Cardiac fibroblast (primary cell): ENCODE data around the gene TNFRSF21.
"Not testable (repeated sequence)": the region's sequence is repeated elsewhere in the genome, so short reads cannot be mapped to it uniquely, and the experiment has no call there.

Source experiments
- DNase-seq, 2 donors: peaks; one replicate each; pipeline versions ENCODE4 v3.0.0 to v3.0.0-alpha.2; 2010; ENCODE audit warnings: low read depth in 2 of 2
- H3K4me3 ChIP-seq, 2 donors: replicated peaks in 1 of 2; 1 replicate in 1 of 2; 2 replicates in 1 of 2; pipeline ENCODE4 v1.5.1; 2011; ENCODE audit warnings: low read depth in 2 of 2, low read length in 2 of 2, mild to moderate bottlenecking in 2 of 2, moderate library complexity in 1 of 2
- TF ChIP-seq, protein P1 (sequence below): IDR thresholded peaks from one replicate; pipeline ENCODE4 v1.5.1; 2011; ENCODE audit warnings: low read depth, mild to moderate bottlenecking, low read length, inconsistent platforms

TNFRSF21 gene

DNA sequence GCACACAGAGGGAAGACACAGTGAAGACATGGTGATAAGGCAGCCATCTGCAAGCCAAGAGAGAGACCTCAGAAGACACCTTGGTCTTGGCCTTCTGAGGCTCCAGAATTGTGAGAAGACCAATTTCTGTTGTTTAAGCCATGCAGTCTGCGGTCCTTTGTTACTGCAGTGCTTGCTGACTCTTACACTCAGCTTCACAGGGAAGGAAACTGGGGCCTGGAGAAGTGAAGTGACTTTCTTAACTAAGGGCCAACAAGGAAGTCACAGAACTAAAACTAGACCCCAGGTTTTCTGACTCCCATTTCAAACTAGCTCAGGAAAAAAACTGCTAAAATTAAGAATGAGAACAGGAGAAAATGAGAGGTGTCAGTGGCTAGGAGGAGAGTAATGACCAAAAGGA lies 74.3 kb downstream of the TNFRSF21 start:
- DNase-seq, result no peak

DNA sequence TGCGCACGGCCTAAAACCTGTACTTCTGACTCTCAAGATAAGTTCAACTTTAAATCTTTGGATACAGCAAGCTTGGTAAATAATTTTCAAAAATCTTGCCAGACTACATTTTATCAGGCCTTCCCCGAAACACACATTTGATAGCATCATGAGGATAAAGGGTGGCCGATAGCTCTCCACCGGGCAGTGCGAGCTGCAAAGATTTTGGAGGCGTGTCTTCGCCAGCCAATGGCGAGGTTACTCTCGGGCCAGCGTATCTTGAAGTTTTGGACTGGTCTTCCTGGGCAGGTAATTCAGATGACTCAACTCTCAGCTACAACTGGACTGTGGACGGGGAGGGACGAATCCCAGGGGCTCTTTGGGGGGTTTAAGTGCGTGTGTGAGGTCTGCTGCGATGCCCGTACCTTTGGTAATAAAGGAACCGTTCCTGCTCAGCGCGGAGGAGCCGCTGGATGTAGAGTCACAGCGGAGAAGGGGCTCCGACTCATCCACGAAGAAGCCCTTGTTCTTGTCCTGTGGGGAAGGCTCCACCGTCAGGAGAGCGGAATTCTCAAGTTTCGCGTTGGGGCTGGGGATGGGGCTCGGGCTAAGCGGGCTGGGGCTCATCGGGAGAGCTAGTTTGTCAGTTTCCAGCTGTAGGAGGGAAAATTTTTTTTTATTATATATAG lies 75.3 kb downstream of the TNFRSF21 start:
- no peak for DNase-seq
- TF ChIP-seq, protein P1, sequence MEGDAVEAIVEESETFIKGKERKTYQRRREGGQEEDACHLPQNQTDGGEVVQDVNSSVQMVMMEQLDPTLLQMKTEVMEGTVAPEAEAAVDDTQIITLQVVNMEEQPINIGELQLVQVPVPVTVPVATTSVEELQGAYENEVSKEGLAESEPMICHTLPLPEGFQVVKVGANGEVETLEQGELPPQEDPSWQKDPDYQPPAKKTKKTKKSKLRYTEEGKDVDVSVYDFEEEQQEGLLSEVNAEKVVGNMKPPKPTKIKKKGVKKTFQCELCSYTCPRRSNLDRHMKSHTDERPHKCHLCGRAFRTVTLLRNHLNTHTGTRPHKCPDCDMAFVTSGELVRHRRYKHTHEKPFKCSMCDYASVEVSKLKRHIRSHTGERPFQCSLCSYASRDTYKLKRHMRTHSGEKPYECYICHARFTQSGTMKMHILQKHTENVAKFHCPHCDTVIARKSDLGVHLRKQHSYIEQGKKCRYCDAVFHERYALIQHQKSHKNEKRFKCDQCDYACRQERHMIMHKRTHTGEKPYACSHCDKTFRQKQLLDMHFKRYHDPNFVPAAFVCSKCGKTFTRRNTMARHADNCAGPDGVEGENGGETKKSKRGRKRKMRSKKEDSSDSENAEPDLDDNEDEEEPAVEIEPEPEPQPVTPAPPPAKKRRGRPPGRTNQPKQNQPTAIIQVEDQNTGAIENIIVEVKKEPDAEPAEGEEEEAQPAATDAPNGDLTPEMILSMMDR, result no peak
- no peak overlapping the region for H3K4me3 ChIP-seq

More for the DNA sequence above, 74.3 kb downstream of the TNFRSF21 start:
- H3K4me3 ChIP-seq, result no peak overlapping the region
- TF ChIP-seq, protein P1, result no peak

DNA sequence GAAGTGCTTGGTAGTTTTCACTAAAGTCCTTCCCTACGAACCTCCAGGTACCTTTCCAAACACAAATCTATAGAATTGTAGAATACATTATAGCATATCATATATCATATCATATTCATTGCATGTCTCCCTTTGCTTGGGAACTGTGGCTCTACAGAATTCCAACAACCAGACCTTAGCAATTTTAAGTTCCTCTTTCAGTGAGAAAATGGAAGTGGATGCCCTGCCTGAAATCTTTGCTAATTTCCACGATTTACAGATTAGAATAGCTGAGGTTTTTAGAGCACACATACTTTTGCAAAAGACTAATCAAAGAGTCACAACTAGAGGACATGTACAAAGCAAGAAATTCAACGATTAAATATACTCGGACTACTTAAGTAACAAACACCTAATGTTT lies 78.6 kb downstream of the TNFRSF21 start:
- no peak overlapping the region for H3K4me3 ChIP-seq
- TF ChIP-seq, protein P1, result no peak
- DNase-seq, result no peak

DNA sequence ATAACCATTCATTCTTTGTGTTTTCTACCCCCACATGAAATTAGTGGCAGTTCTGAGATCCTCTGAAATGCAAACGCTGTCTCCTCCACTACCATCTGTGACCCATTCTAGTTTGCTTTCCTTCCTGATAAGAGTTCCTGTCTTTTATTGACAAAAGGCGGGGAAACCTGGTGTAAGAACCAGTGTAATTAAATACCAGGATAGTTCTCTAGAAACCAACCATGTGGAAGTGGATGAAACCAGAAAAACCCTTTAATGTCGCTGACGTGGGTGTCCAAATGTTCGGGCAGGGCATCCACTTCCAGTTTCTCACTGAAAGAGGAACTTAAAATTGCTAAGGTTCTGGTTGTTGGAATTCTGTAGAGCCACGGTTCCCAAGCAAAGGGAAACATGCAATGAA lies 79.1 kb downstream of the TNFRSF21 start:
- H3K4me3 ChIP-seq, result no peak overlapping the region
- DNase-seq, result no peak
- TF ChIP-seq, protein P1, result no peak

DNA sequence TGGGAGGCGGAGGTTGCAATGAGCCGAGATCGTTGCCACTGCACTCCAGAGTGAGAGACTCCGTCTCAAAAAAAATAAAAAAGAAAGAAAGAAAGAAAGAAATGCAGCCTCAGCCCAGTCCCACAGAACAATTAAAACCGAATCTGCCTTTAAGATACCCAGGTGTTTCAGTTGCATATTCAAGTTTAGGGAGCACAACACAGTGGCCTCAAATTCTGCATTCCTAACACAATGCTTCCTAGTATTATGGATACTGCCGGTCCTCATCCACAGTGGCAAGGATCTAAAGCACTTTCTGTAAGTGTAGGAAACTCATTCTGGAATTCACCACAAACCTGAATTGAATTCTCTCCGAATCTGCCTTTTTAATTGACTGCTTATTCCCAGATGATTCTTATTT lies 80.5 kb downstream of the TNFRSF21 start:
- no peak for DNase-seq
- no peak overlapping the region for H3K4me3 ChIP-seq
- TF ChIP-seq, protein P1, result no peak

DNA sequence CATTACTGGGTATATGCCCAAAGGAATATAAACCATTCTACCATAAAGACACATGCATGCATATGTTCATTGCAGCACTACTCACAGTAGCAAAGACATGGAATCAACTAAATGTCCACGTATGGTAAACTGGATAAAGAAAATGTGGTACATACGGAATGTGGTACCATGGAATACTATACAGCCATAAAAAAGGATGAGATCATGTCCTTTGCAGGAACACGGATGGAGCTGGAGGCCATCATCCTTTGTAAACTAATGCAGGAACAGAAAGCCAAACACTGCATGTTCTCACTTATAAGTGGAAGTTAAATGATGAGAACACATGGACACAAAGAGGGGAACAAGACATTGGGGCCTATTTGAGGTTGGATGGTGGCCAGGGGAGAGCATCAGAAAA lies 81.6 kb downstream of the TNFRSF21 start:
- not testable (repeated sequence) for H3K4me3 ChIP-seq, DNase-seq

DNA sequence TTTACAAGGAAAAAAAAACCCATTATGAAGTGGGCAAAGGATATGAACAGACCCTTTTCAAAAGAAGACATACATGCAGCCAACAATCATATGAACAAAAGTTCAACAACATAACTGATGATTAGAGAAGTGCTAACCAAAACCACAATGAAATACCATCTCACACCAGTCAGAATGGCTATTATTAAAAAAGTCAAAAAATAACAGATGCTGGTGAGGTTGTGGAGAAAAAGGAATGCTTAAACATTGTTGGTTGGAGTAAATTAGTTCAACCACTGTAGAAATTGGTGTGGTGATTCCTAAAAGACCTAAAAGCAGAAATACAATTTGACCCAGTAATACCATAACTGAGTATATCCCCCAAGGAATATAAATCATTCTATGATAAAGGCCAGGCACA lies 86.5 kb downstream of the TNFRSF21 start:
- H3K4me3 ChIP-seq, DNase-seq: not testable (repeated sequence)

DNA sequence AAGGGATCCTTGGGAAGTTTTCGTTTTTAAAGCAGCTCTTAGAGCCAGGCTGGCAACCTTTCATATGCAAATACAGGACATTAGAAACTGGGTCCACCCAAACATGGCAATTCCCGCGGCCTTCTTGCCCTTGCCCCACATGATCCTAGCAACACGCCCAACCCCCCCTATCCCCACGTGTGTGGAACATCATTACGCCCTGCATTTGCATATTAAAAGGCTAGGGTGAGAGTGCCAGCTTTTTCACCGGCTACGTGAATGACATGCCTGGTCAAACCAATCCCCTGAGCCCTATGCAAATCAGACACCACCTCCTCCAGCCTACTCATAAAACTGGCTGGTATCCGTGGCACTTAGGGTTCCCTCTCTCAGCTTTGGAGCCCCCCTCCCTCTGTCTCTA lies 88.1 kb downstream of the TNFRSF21 start:
- no peak for DNase-seq
- H3K4me3 ChIP-seq, result no peak overlapping the region
- TF ChIP-seq, protein P1, result no peak
